GM18861 (cell line): ENCODE data around the gene NLRP14.

ENCODE experiments used
- ATAC-seq: cut with Tn5 transposase; IDR thresholded peaks from one replicate; pipeline ENCODE4 v1.9.1; 2021; ENCODE audit not compliant: unreplicated experiment

Gene NLRP14, protein sequence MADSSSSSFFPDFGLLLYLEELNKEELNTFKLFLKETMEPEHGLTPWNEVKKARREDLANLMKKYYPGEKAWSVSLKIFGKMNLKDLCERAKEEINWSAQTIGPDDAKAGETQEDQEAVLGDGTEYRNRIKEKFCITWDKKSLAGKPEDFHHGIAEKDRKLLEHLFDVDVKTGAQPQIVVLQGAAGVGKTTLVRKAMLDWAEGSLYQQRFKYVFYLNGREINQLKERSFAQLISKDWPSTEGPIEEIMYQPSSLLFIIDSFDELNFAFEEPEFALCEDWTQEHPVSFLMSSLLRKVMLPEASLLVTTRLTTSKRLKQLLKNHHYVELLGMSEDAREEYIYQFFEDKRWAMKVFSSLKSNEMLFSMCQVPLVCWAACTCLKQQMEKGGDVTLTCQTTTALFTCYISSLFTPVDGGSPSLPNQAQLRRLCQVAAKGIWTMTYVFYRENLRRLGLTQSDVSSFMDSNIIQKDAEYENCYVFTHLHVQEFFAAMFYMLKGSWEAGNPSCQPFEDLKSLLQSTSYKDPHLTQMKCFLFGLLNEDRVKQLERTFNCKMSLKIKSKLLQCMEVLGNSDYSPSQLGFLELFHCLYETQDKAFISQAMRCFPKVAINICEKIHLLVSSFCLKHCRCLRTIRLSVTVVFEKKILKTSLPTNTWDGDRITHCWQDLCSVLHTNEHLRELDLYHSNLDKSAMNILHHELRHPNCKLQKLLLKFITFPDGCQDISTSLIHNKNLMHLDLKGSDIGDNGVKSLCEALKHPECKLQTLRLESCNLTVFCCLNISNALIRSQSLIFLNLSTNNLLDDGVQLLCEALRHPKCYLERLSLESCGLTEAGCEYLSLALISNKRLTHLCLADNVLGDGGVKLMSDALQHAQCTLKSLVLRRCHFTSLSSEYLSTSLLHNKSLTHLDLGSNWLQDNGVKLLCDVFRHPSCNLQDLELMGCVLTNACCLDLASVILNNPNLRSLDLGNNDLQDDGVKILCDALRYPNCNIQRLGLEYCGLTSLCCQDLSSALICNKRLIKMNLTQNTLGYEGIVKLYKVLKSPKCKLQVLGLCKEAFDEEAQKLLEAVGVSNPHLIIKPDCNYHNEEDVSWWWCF

DNA sequence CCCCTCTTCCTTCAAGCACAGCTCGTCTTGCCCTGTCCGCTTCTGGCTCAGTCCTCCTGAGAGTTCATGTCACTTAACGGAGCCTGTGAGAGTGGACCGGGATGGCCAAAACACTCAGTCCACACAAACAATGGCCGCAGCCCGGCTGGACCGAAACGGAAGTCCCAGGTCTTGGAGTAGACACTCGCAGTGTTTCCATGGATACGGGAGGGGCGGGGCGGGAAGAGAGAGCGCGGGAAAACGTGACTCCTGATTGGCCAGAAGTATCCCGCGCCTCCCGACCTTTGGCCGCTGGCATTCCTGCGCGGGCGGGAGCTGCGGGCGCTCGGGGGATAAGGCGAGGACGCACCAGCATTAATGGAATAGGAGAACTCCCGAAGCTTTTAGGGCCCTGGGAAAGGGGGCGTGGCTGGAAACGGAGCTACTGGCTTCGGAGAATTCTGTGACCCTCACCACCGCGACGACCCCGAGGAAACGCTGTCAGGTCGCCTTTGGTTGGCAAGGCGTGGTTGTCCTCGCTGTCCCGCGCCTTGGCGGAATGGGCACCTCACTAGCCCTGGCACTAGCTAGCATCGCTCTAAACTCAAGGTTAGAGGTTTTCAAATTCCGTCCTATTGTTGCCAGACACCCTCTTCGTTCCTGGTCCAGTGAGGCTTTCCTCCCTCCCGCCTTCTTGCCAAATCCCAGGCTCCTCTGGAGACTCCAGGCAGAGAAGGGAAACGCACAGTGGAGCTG lies at the start of gene NLRP14, which contains the start of gene ZNF214:
Gene NLRP14, plus strand, starts transcription at position 297 of the 735 bp plus-strand sequence. CDS start 18,108 bp downstream, outside the sequence.
Gene ZNF214, minus strand, starts transcription at position 164 of the 735 bp plus-strand sequence. CDS start 17,511 bp downstream, outside the sequence.
- no peak for ATAC-seq

DNA sequence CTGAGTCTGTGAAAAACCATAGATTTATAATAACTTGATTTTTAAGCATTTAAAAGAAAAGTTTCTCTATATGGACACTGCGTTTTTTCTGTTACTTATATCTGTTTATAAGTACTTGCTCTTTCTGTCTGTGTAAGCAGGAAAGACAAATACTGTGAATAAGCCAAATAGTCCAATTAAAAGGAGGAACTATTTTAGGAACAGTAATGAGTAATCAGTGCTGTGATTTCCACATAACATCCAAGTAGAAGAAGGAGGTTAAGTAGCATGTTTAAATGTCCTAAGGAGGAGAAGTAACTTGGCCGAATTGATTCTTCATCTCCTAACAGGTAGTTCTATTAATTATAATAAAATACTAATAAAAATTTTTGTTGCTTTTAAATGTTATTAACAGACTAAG lies 40.9 kb upstream of the NLRP14 start:
- no peak for ATAC-seq

DNA sequence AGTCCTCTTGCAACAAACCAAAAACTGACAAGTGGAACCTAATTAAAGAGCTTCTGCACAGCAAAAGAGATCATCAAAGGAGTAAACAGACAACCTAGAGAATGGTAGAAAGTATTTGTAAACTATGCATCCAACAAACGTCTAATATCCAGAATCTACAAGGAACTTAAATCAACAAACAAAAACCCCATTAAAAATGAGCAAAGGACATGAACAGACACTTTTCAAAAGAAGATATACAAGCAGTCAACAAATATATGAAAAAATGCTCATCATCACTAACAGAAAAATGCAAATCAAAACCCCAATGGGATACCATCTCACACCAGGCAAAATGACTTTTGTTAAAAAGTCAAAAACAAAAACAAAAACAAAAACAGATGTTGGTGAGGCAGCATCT lies 33.8 kb upstream of the NLRP14 start:
- no peak for ATAC-seq

DNA sequence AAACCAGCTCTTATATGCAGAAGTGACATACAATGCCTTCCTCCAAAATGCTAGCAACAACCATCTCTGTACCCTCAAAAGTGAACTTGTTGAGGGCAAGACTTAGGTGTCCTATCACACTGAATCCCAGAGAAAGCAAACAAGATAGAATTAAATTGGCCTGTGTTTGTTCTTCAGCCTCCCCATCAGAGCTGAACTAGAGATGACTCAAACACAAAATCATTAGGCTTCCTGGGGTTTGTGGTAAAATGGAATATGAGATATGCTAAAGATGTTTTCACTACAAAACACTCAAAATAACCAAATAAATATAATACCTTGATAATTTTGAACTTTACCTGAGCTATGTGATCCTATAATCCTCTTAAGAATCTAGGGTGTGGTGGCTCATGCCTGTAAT lies 31.8 kb upstream of the NLRP14 start:
- no peak for ATAC-seq

DNA sequence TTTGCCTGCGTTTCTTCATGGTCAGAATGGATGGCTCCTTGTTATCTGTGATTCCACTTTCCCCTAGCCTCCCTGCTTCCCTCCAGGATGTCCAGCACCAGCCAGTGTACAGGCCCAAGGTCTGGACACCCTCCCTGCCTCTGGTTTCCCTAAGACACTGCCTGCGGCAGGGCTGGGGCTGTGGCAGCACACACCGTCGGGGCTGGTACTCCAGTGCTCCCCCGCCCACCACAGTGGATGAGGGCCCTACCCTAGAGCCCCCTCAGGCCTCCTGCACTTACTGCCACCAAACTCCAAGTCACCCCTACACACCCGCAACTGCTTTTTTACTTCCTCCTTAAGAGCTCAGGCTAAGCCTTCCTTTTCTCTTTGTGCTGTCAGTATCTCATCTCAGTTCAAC lies 29.1 kb upstream of the NLRP14 start:
- no peak for ATAC-seq

DNA sequence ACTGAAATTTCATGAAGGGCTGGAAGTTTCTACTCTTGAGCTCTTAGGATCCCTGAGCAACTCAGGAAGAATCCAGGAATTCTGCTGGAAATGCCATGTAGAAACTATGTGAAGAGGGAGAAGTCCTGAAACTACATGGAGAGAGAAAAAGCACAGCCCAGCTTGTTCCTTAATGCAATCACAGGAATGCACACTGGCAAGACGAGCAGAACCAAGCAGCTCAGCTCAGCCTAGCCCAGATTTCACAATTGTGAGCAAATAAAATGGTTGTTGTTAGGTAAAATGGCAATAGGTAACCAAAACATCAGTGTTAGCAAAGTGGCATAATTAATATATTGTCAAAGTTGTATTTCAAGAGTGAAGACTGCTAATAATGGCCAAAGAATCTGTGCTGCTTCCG lies 28.3 kb upstream of the NLRP14 start:
- no peak for ATAC-seq

DNA sequence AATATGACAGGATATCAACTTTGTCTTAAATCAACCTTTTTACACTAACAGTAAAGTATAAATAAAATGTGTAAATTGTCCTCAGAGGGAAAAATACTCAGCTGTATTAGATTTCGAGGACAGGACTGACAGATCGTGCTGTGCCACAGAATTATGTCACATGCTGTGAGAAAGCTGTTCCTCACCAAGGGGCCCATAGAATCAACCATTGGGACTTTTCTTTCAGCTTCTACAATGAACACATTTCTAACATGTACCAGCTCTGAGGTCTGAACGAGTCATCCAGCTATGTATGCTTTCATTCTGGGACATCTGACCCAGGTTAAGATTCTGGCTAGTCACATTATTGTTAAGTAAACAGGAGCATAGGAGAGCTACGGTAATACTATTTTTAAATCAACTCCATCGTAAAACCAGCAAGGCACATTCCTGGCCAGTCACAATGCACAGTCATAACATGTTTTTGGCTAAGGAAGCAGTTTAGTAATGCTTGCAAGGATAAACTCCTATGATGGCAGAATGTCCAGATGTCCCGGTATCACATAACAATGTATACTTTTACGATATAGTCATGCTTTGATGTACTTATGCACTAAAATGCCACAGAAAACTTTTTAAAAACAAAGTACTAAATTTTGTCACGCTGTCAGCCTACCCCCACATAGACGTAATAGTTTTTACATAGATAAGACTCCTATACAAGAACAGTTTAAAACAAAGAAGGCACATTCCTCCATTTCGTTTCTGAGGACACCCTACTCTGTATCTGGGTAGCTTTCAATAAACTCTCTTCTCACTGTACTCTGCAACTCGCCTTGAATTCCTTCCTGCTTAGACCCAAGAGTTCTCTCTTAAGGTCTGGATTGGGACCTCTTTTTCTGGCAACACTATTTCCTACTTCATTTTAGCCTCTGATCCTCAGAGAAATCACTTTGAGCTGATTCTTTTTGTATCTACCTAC lies 27.5 kb upstream of the NLRP14 start:
- no peak for ATAC-seq

DNA sequence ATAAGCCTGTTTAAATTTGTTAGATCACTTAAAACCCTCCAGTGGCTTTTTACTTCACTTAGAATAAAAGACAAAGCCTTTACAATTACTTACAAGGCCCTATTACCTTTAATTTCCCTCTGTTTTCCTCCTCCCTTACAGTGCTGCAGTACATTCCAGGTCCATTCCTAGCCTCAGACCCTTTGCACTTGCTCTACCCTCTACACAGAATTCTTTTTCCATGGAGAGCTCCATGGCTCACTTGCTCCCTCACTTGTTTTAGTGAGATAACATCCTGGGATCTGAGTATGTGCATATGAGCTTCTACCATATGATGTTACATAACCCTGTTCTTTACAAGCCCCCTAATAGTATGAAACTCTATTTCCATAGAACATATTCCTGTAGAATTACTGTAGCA lies 24.6 kb upstream of the NLRP14 start:
- ATAC-seq: no peak

DNA sequence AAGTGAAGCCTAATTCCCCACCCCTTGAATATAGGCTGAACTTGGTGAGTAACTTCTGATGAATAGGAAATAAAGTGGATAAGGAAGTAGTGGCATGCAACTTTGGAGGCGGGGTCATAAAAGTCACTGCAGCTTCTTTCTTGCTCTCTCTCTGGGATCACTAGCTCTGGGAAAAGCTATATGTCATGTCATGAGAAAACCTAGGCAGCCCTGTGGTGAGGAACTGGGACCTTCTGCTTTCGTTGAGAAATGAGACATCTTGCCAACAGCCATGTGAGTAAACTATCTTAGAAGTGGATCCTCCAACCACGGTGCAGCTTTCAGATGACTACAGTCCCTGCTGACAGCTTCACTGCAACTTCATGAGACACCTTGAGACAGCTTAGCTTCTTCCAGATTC lies 15.8 kb upstream of the NLRP14 start:
- ATAC-seq: no peak

DNA sequence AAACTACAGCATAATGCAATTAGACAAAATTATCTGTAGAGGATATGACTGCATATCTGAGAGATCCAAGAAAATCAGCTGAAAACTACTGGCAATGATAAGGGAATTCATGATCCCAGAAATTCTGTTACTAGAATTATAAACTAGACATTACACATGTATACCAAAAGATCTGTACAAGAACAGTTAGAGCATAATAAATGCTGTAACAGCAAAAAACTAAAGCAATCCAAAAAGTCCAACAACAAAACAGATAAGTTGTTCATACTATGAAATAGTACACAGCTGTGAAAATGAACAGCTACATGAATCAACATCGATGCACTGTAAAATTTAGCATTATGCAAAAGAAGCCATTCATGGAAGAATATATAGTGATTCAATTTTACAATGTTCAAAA lies 6.2 kb upstream of the NLRP14 start:
- no peak for ATAC-seq

DNA sequence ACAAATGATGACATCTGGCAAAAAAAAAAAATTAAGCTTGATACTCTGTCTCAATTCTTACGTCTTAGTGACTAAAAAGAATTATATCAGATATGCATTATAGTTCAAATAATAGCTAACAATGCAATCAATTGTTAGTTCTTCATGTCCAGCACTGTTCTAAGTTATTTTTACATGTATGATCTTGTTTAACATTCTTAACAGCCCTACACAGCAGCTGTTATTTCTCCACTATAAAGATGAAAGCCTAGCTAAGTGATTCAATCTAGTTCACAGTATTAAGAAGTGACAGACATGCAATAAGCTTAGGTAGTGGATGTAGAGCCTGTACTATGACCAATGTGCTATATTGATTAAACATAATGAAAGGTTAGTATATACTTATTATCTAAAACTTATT lies 4.3 kb upstream of the NLRP14 start:
- ATAC-seq: no peak

DNA sequence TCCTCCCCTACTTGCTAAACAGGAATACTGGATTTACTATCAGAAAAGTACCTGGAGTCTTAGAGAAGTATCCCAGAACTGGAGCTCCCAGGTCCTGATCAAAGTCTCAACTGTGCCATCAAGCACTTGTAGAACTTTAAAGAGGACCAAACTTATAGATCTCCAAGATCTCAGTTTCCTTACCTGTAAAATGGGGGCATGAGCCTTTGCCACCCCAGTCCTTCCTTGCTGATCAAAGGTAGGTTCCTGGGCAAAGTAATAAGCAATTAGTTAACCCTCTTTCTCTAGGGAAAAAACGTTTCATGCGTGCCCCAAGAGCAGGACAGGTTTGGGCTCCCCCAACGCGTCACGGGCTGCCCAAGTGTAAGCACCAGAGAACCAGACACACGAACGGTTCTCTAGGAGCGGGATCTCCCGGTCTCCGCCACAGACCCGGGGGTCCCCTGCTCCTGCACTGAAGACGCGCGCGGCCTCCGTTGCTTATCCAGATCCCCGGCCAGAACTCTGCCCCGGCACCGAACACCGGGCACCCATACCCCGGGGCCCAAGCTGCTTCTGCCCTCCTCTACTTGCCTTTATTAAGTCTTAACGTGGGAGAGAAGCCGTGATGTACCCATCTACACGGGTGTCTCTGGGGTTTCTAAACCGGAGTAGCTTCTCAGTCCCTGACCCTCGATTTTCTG lies 638 bp upstream of the NLRP14 start:
- no peak for ATAC-seq

DNA sequence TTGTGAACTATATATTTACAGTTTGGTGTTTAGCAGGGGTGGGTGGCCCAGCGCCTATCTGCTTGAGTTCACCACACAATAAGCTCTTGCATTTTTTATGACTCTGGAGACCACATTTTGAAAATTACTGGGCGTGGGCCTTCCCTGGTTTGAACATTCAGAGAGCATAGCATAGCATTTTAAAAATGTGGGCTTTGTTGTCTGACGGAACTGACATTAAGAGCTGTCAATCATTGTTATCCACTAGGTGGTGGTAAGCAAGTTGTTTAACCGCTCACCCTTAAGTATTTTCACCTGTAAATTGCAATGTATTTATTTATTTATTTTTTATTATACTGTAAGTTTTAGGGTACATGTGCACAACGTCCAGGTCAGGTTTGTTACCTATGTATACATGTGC lies 1.0 kb downstream of the NLRP14 start:
- ATAC-seq: no peak

DNA sequence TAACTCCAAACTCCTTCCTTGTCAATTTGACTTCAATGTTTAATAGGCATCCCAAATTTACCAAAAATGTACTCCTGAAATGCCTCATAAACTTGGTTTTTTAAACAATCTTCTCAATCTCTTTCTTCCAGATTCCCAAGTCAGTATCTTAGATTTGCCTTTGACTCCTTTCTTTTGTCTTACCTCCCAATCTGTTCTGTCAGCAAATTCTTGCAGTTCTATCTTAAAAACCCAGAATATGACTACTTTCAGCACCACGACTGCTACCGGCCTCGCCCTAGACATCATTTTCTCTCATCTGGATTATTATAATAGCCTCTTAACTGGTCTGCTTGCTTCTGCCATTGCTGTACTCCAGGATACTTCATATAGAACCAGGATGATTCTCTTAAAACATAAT lies 7.9 kb downstream of the NLRP14 start:
- ATAC-seq: no peak

DNA sequence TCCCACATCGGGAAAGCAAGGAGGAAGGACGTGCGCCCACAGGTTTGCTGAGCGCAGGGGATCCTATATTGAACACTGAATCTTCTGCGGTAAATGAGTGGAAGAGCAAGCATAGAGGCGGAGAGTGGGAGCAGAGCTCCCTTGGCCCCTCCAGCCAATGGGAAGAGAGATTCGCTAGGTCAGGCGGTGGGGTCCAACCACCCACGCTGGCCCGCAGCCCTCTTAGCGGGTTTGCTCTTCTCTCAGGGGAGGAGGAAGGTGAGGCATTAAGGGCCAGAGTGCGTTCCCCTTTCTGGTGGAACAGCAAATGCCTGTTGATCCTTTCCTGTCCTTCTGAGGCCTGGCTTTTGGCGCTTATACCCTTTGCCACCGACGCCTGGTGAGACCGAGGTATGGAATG lies 10.6 kb downstream of the NLRP14 start:
- no peak for ATAC-seq

DNA sequence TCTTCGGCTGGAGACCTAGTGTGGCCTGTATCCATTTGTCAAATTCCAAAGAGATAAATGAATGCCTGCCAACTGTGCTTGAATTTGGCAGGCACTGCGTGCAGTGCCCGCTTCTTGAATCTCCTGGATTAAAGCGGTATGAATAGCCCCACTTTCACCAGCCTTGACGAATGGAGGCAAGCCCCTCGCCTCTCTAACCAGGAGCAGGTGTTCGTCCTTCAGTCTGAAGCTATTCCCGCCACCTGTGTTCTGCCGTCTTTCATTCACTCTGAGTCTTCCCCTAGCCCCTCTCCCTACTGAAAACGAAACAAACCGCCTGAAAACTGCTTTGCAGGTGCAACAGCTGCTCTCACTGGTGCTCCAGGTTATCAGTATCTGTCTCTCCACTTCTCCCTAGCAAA lies 11.2 kb downstream of the NLRP14 start:
- no peak for ATAC-seq

DNA sequence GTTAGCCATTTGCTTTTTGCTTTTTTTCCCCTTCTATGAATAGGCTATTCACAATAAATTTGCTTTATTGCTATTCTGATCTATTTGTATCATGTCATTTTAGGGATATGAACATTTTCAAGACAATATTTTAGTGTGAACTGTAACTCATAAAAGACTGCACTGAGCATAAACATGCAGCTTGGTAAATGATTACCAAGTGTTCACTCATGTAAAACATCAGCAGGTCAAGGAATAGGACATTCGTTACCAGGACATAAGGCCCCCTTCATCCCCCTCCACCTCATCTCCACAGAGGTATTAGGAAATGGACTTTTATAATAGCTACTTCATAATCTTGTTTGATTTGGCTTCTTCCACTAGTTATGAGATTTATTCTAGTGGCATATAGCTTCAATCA lies 12.4 kb downstream of the NLRP14 start:
- ATAC-seq: no peak

DNA sequence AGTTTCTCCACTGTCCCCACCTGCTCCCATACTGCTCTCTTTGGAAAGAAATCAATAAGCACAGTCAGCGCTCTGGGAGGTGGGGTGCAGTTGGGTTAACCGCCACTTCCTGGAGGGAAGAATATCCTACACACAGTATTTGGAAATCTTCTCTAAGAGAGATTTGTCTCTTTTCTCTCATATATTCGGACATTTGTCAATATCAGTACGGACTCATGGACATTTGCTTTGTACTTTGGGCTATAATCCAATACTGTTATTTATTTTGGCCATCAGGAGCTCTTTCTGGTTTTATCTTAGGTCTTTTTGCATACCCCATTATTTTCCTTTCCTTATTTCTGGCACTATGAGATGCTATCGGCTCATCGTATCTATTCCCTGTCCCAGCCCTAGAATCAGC lies 13.7 kb downstream of the NLRP14 start:
- no peak for ATAC-seq

DNA sequence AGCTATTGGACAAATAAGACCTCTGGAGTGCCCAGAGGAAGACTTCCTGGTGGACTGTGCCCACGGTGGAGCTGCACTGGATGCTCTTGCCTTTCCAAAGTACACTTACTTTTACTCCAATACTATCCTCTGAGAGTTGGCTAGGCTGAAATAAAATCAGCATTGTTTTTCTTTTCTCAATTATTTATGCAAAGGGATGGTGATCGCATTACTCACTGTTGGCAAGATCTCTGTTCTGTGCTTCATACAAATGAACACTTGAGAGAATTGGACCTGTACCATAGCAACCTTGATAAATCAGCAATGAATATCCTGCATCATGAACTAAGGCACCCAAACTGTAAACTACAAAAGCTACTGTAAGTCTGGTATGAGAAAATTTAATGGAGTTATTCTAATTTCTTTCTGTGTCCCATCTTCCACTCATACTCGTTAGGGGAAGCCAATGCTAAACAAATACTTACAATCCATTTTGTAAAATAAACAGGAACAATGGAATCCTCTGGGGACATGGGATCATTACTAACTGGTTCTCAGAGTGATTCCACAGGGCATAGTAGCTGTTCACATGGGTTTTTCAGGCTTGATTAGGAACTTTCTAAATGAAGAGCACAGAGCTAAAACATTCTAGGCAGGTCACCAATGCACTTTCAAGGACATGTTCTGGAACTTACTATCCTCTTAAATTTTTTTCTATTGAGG lies 26.3 kb downstream of the NLRP14 start:
- ATAC-seq: no peak
